Suppressor macrophage treated with lipopolysaccharide for 1 hour (primary cell): ENCODE measurements around the gene MEGF11.
"Not testable (repeated sequence)": the region's sequence is repeated elsewhere in the genome, so short reads cannot be mapped to it uniquely, and the experiment has no call there.

Experiments used
- DNase-seq, 3 donors: peaks; one replicate each; pipeline ENCODE4 v3.0.0-alpha.2; 2020 to 2022

The MEGF11 gene

DNA sequence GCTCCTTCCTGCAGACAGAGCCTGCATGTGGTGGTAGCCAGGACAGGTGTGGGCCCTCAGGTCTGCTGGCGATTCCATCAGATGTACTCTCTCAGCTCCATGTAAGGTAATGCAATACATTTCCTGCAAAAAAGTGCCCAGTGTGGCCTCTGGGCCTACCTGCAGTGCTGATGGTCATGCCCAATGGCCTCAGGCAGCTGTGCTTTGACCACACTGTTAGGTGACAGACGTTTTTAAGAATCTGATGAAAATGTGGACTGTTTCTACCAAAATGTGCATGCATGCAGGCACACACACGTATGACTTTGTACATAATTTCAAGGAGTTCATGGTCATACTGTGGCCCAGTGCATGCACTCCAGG is 231.4 kb downstream of the MEGF11 start:
- DNase-seq = no peak

- DNase-seq = no peak
These were observed 231.9 kb downstream of the MEGF11 start for GRCh38 chr15:66021496-66022162.

- DNase-seq = no peak
These were observed 233.6 kb downstream of the MEGF11 start for GRCh38 chr15:66019826-66020398.

DNA sequence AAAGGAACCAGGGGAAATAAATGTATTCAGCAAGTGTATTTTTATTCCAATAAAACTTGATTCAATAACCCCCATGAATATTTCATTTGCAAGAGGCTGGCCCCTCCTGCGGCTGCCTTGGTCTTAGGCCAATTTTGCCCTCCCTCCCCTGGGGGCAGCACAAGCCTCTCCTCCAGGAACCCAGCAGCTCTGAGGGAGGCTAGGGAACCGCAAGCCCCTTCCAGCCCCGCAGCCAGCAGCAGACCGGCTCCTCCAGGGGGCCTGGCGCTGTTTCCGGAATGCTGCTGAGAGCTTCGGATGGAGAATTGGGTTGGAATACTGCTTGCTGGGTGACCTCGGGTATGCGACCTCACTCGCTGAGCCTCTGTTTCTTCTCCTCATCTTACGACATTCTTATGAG is 234.2 kb downstream of the MEGF11 start:
- no peak for DNase-seq

DNA sequence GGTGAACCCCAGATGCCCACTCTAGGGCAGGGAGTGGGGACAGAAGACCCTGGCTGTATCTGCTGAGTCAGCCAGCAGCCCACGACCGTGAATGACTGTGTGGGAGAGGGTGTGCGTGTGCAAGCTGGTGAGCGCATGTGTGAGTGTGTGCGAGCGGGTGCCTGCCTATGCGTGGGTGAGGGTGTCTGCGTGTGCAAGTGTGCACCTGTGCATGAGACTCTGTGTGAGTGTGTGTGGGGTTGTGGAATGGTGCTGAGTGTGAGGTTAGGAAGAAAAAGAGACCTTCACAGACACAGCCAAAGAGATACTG is 235.1 kb downstream of the MEGF11 start:
- DNase-seq = no peak

- DNase-seq = no peak
These were observed 235.6 kb downstream of the MEGF11 start for GRCh38 chr15:66017792-66018487.

DNA sequence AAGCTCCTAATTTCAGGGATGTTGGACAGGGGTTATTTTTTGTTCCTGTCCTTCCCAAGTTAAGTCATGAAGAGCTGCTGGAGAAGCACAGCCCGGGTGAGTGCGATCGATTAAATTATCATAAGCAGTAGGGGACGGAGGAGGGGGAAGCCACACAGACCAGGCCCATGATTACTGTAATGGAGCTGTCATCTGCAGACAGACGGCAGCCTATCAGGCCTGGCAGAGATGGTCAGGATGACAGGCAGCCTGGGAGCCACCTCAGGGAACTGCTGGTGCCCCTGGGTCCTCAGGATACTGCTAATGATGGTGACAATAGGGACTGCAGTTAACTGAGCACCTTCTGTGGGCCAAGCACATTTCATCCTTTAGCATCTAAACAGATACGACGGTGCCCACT is 236.6 kb downstream of the MEGF11 start:
- DNase-seq = no peak

GRCh38 chr15:66016199-66016598 is 237.4 kb downstream of the MEGF11 start:
- no peak for DNase-seq

DNA sequence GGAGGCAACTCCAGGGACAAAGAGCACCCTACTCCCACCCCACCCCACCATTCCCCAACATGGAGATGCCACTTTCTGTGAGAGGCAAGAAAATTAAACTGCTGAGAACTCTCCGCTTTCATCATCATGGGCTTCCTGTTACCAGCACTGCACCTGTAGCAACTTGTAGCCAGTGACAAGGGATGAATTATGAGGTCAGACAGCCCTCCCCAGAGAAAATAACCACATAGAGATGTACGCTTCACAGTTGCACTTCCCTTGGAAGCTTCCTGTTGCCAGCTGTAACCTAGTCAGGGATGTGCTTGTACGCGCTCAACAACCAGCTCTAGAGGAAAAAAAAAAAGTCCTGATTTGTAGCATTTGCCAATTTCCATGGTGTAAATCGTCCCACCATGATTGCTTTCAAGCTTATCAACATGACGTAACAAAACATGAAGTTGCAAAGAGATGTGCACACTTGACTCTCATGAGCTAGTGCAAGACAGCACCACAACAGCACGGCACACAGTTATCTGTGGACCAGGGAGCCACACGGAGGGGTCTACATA is 238.8 kb downstream of the MEGF11 start:
- no peak for DNase-seq

DNA sequence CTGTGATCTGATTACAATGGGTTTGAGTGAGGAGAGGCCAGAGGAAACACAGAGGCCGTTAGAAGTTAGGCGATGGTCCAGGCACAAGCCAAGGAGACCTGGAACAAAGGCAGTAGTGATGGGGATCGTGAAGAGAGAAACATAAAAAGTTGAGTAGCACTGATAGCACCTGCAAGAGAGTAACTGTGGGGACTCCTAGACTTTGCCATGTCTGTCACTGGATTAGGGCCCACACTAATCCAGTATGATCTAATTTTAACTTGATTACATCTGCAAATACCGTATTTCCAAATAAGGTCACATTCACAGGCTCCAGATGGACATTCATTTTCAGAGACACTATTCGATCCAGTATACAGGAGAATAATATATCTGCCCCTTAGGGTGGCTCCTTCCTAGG is 239.5 kb downstream of the MEGF11 start:
- DNase-seq = no peak

DNA sequence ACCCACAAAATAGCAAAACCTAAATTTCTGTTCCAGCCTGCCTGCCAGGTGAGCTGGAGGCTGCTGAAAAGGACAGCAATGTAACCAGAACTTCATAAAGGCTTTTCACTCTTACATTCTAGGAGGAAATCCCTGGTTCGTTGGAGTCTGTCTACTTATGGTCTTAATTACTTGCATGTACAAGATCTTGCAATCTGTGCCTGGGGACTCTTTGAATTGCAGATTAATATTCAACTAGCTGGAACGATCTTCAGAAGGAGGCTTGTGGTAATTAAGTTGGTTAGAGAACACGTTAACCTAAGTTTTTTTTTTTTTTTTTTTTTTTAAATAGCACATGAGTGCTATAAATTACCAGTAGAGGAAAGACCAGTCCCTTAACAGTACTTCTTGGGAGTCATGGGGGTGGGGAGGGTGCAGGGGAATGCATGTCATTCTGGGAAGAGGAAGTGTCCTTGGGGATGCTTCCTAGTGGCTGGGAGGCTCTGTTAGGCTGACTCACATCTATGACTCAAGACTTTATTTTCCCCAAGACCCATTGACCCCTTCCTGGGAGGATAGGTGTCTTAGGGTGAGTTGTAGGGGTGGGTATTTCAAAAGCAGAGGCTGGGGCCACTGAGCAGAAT is 244.5 kb downstream of the MEGF11 start:
- DNase-seq = peak; percentile 85 to 88 (median 85)

DNA sequence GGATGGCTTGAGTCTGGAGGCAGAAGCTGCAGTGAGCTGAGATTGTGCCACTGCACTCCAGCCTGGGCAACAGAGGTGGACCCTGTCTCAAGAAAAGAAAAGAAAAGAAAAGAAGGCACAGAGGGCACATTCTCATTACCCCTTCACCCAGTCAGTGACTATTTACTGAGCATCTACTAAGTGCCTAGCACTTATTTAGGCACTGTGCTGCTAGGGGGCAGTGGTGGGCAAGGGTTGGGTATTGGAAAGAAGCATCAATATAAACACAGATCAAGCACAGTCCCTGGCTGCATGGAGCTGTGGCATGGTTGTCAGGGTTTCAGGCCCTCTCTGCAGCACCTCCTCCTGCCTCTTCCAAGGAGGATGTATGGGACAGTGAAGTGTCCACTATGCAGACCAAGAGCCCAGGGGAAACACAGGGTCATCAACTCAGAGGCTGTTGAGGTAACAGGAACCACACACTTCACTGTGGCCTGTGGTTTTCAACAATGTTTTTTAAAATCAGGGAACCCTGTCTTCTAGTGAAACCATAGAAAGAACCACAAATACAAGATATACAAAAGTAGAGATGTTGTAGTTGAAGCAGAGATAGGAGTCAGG is 245.8 kb downstream of the MEGF11 start:
- peak; percentile 18 to 48 (median 36) for DNase-seq

DNA sequence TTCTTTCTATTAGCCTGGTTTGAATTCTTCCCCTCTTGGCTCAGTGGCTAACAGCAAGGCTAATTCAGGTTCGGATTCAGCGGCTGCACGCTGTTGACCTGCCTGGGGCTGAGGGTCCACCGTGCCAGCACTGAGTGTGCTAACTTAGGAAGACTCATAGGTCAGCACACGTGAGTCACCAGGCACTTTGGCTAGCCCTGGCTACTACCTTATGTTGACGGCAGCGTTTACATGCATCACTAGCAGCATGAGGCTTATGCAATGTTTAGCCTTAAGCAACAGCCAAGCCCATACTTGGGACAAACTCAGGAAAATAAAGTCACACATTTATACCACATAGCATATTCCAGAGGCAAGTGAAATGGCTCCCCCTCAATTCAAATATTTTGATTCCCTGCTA is 246.6 kb downstream of the MEGF11 start:
- no peak for DNase-seq

DNA sequence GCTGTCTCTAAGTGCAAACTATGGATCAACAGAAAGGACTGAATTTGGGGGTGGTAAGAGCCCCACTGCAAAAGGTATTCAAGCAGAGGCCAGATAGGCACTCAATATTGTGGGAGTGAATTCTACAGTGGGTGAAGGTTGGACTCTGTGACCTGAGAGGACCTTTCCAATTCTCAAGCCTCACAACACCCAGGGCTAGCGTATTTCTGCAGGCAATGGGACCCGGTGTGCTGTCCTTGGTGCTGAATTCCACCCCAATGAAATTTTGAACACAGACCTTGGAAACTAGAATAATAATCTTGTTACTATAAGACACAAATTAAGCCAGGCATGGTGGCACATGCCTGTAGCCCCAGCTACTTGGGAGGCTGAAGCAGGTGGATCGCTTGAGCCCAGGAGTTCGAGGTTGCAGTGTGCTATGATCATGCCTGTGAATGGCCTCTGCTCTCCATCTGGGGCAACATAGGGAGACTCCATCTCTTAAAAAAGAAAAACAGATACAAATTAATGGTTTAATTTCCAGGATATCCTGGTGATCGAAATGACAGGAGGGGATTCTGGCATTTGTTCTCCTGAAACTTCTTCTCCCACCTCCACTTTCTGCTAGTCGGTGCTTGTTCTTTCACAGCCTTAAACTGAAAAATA is 248.8 kb downstream of the MEGF11 start:
- DNase-seq = peak in 2 of 3 donors; percentile 33 to 51

GRCh38 chr15:66003129-66003528 is 250.4 kb downstream of the MEGF11 start:
- not testable (repeated sequence) for DNase-seq

- no peak for DNase-seq
These were observed 251.7 kb downstream of the MEGF11 start for GRCh38 chr15:66001717-66002426.

DNA sequence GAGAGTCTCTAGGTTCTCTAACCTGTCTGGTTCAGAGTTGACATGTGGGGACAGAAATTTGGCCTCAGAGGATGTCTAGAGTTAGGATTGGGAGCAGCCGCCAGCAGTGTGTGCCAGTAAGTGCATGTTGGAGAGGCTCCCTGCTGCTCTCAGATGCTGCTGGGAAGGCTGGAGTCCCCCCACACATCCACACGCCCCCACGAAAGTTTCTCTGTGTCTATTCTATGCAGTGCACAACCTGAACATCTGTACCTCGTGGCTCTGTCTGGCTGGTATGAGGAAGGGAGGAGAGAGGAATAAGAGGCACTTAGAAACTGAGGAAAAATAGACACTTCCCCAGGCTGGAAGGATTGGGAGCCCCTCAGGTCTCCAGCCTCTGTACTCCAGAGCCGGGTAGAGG is 252.5 kb downstream of the MEGF11 start:
- no peak for DNase-seq

GRCh38 chr15:65998486-65998885 is 255.1 kb downstream of the MEGF11 start:
- DNase-seq = no peak

DNA sequence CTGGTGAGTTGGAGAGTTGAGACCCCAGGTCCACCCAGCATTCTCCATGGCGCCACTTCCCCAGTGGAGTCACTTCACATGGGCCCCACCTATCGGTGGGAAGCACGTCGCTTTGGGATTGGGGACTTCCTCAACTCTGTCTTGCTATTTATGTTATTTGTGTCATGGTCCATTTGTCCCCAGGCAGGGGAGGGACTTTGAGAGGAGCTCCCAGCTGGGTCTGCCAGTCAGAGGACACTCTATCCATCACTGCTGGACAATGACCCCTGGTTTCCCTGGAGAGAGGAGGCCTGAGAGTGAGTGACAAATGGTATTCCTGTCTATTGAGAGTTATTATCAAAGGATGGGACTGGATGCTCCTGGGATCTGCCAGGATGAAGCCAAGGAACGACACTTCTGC is 256.6 kb downstream of the MEGF11 start:
- no peak for DNase-seq

- no peak for DNase-seq
These were observed 258.7 kb downstream of the MEGF11 start for GRCh38 chr15:65994832-65995231.

DNA sequence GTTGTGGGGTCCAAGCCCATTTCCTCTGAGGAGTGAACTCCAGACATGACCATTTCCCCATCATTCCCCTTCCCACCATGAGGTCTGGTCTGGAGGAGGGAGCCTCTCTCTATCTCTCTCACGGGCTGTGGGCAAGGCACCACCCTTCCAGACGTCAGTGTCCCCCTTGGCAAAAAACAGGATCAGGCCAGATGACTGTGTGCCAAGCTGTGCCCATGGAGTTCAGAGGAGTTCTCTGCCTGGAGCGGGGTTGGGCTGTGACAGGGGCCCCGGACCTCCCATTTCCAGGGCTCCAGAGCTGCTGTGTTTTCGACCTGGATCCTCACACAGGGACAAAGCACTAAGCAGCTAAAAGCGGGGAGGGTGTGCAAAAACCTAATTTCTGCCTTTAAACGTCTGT is 259.8 kb downstream of the MEGF11 start:
- no peak for DNase-seq

GRCh38 chr15:65993236-65993635 is 260.3 kb downstream of the MEGF11 start:
- DNase-seq = no peak
